OCI-LY3 (cell line): ENCODE measurements around the gene EIF4A3.

Experiments
- H2AFZ ChIP-seq: fragments of 200-600, 300-600 bp; shearing (Covaris generic); 2 replicates; pipeline ENCODE4 v1.6.0; 2014; ENCODE audit warnings: antibody characterized with exemption, low read depth, low read length
- H3K27ac ChIP-seq: fragments of 200-600, 300-600 bp; sonication (generic); 2 replicates; pipeline ENCODE4 v1.5.1; 2014; ENCODE audit warnings: mild to moderate bottlenecking, low read length, moderate library complexity, mixed read lengths
- H3K27me3 ChIP-seq: fragments of 200-600, 300-600 bp; sonication (generic); 2 replicates; pipeline ENCODE4 v1.6.1; 2014; ENCODE audit warnings: low read depth, low read length, mixed read lengths
- H3K36me3 ChIP-seq: fragments of 200-600, 300-600 bp; sonication (generic); replicated peaks from 2 replicates; pipeline ENCODE3; 2014; ENCODE audit warnings: low read depth, low read length, mixed read lengths
- H3K4me1 ChIP-seq: fragments of 300-600, 200-600 bp; sonication (generic); 2 replicates; pipeline ENCODE4 v1.6.1; 2014; ENCODE audit warnings: low read length, mixed read lengths
- H3K4me2 ChIP-seq: fragments of 200-600, 300-600 bp; sonication (generic); 2 replicates; pipeline ENCODE4 v1.6.1; 2014; ENCODE audit warnings: low read length, mixed read lengths
- H3K4me3 ChIP-seq: fragments of 300-600, 200-600 bp; sonication (generic); 2 replicates; pipeline ENCODE4 v1.5.1; 2014; ENCODE audit warnings: antibody characterized with exemption, mild to moderate bottlenecking, low read length, moderate library complexity
- H3K79me2 ChIP-seq: fragments of 300-600, 200-600 bp; shearing (Covaris generic); 2 replicates; pipeline ENCODE4 v1.6.1; 2014; ENCODE audit warnings: mild to moderate bottlenecking, low read length, mixed read lengths
- H3K9ac ChIP-seq: fragments of 300-600, 200-600 bp; shearing (Covaris generic); 2 replicates; pipeline ENCODE4 v1.6.0; 2014; ENCODE audit warnings: mild to moderate bottlenecking, low read length, moderate library complexity
- H3K9me3 ChIP-seq: fragments of 200-600, 300-600 bp; shearing (Covaris generic); 2 replicates; pipeline ENCODE4 v1.6.1; 2014; ENCODE audit warnings: low read length, mixed read lengths; ENCODE audit not compliant: insufficient read depth
- H4K20me1 ChIP-seq: fragments of 200-600, 300-600 bp; sonication (generic); 2 replicates; pipeline ENCODE4 v1.6.1; 2016; ENCODE audit warnings: low read length, mixed read lengths; ENCODE audit not compliant: insufficient read depth
- EZH2phosphoT487 ChIP-seq: fragments of 200-600 bp; shearing (Covaris generic); IDR thresholded peaks from 2 replicates; pipeline ENCODE4 v1.6.1; 2018; ENCODE audit warnings: antibody characterized with exemption, mixed run types, low read depth
- TF ChIP-seq, protein P1 (sequence below): fragments of 200-600, 300-600 bp; sonication (generic); IDR thresholded peaks from 2 replicates; pipeline ENCODE4 v1.5.1; 2014; ENCODE audit warnings: antibody characterized with exemption, low read length, low read depth

Gene EIF4A3

DNA sequence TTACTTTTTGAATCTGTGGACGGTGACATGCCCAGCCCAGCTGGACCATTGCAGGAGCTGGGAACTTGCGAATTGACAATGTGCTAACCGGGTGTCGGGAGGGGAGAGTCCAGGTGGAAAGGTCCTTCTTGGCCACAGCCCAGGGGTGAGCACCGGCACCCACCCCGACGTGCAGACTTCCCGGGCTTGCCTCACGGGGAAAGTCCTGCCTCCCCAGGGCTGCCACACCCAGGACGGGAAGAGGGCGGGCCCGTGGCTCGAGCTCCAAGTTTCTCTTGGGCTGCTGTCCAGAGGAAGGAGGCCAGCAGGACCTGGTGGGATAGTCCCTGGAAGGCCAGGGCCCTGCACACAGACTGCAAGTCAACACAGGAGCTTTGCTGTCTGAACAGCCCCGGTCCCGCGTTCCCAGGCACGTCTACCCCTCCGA is 40.6 kb upstream of the EIF4A3 start:
- H3K9me3 ChIP-seq, result no peaks in the 10 kb centered on the region
- H3K9ac ChIP-seq, result no peak overlapping the region
- H3K4me1 ChIP-seq, result no peaks in the 10 kb centered on the region
- H3K4me2 ChIP-seq, result no peak overlapping the region
- H4K20me1 ChIP-seq, result no peaks in the 10 kb centered on the region
- H2AFZ ChIP-seq, result no peak overlapping the region
- H3K36me3 ChIP-seq, result no peaks in the 10 kb centered on the region
- H3K4me3 ChIP-seq, result no peak overlapping the region
- TF ChIP-seq, protein P1, sequence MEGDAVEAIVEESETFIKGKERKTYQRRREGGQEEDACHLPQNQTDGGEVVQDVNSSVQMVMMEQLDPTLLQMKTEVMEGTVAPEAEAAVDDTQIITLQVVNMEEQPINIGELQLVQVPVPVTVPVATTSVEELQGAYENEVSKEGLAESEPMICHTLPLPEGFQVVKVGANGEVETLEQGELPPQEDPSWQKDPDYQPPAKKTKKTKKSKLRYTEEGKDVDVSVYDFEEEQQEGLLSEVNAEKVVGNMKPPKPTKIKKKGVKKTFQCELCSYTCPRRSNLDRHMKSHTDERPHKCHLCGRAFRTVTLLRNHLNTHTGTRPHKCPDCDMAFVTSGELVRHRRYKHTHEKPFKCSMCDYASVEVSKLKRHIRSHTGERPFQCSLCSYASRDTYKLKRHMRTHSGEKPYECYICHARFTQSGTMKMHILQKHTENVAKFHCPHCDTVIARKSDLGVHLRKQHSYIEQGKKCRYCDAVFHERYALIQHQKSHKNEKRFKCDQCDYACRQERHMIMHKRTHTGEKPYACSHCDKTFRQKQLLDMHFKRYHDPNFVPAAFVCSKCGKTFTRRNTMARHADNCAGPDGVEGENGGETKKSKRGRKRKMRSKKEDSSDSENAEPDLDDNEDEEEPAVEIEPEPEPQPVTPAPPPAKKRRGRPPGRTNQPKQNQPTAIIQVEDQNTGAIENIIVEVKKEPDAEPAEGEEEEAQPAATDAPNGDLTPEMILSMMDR, result no peak
- no peak for TF ChIP-seq EZH2phosphoT487
- H3K27ac ChIP-seq, result no peak overlapping the region
- H3K27me3 ChIP-seq, result no peaks in the 10 kb centered on the region
- H3K79me2 ChIP-seq, result no peaks in the 10 kb centered on the region

DNA sequence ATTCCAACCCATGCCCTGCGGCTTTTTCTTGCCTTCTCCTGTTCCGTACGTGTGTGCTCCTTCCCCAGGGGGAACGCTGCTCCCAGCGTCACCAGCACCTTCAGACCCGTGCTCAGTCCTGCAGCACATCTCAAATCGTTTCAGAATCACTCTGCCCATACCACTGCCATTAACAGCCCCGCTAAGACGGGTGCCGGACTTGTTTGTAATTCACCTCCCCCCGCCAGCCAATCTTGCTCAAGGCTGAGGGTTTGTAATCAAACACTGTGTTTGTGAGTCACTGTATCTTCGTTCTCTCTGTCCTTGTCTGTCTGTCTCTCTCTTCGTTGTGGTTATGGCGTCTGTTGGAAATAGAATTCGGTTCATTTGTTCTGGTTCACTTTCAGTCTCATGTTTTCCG is 40.2 kb upstream of the EIF4A3 start:
- Histone ChIP-seq H3K4me1 (no peaks in the 10 kb centered on the region), H3K27me3 (no peaks in the 10 kb centered on the region), H3K36me3 (no peaks in the 10 kb centered on the region), H3K79me2 (no peaks in the 10 kb centered on the region), H3K27ac (no peak overlapping the region), H2AFZ (no peak overlapping the region), H3K4me2 (no peak overlapping the region), H3K4me3 (no peak overlapping the region), H3K9me3 (no peaks in the 10 kb centered on the region), H3K9ac (no peak overlapping the region), H4K20me1 (no peaks in the 10 kb centered on the region)
- TF ChIP-seq, protein P1, result no peak
- no peak for TF ChIP-seq EZH2phosphoT487

DNA sequence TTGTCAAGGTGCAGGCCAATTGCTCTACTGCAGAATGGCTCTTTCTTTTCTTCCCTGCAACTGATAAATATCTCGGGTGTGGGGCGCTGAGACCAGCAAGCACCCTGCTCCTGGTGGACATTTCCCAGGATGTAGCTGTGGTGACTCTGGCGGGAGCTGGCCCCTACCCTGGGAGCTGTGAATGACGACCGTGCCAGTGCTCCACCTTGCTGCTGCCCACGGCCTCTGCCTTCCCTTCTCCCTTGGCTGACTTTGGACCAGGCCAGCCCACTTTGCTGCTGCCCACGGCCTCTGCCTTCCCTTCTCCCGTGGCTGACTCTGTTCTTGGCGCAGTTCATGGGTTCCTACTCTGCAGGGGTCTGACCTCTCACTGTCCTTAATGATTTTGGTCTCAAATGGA is 39.0 kb upstream of the EIF4A3 start:
- Histone ChIP-seq H3K79me2 (no peaks in the 10 kb centered on the region), H3K27ac (no peak overlapping the region)

DNA sequence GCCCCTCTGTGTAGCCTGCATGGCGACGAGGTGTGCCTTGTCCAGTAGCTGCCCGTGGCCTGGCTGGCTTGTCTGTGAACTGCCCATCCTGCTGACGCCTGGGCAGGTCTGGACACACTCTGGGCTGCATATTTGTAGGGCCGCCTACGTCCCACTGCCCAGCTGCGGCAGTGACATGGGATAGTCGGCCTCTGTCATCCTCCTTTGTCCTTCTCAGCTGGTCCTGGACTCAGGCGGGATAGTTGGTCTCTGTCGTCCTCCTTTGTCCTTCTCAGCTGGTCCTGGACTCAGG is 37.4 kb upstream of the EIF4A3 start:
- no peak overlapping the region for H3K27ac ChIP-seq
- H3K9me3 ChIP-seq, result no peaks in the 10 kb centered on the region
- no peak overlapping the region for H3K4me3 ChIP-seq
- H3K9ac ChIP-seq, result no peak overlapping the region
- no peaks in the 10 kb centered on the region for H4K20me1 ChIP-seq
- peaks cover 2% of the 10 kb centered on the region for H3K27me3 ChIP-seq
- H3K4me1 ChIP-seq, result no peaks in the 10 kb centered on the region
- TF ChIP-seq EZH2phosphoT487, result no peak
- TF ChIP-seq, protein P1, result no peak
- H3K79me2 ChIP-seq, result no peaks in the 10 kb centered on the region
- no peaks in the 10 kb centered on the region for H3K36me3 ChIP-seq
- H2AFZ ChIP-seq, result no peak overlapping the region
- H3K4me2 ChIP-seq, result no peak overlapping the region

More for the DNA sequence above, 39.0 kb upstream of the EIF4A3 start:
- no peaks in the 10 kb centered on the region for H4K20me1 ChIP-seq
- H3K4me1 ChIP-seq, result no peaks in the 10 kb centered on the region
- H2AFZ ChIP-seq, result no peak overlapping the region
- no peak overlapping the region for H3K4me3 ChIP-seq
- no peak overlapping the region for H3K9ac ChIP-seq
- TF ChIP-seq, protein P1, result no peak
- TF ChIP-seq EZH2phosphoT487, result no peak
- no peaks in the 10 kb centered on the region for H3K9me3 ChIP-seq
- no peaks in the 10 kb centered on the region for H3K27me3 ChIP-seq
- H3K4me2 ChIP-seq, result no peak overlapping the region
- H3K36me3 ChIP-seq, result no peaks in the 10 kb centered on the region
